GM21447 (cell line): Measurements from ENCODE around the gene ZFYVE28.

Experiments used
- ATAC-seq: cut with Tn5 transposase; IDR thresholded peaks from one replicate; pipeline ENCODE4 v1.9.1; 2021; ENCODE audit not compliant: unreplicated experiment

ZFYVE28 gene

GRCh38 chr4:2334826-2335728 is 83.4 kb downstream of the ZFYVE28 start:
- no peak for ATAC-seq

DNA sequence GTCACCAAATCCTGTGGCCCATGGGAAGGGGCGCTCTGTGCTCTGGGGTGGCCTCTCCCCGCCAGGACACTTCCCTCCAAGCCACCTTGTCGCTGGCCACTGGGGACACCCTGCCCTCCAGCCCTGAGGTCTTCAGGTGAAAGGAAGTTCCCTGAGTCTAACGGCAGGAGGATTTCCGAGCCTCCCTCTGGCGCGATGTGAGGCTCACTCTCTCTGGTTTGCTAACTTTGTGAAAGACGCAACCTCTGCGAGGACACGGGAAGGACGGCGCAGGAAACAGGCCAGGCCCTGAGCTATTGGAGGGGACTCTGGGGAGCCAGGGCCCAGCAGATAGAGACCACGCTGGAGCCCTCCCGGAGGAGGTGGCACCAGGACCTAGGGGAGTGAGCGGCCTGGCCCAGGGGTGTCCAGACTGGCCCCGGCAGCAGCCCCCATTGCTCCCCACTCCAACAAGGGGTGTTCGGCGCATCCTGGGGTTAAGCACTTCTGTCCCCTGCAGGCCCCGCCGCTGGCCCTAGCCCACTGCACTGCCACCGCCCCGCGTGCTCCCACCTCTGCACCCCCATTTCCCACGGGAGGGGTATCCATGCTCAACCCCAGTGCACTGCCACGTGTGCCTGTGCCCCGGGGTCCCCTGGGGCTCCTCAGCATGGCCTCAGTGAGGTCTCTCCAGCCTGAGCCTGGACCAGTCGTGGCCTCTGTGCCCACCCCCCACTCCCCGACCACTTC is 84.4 kb downstream of the ZFYVE28 start:
- ATAC-seq = no peak

DNA sequence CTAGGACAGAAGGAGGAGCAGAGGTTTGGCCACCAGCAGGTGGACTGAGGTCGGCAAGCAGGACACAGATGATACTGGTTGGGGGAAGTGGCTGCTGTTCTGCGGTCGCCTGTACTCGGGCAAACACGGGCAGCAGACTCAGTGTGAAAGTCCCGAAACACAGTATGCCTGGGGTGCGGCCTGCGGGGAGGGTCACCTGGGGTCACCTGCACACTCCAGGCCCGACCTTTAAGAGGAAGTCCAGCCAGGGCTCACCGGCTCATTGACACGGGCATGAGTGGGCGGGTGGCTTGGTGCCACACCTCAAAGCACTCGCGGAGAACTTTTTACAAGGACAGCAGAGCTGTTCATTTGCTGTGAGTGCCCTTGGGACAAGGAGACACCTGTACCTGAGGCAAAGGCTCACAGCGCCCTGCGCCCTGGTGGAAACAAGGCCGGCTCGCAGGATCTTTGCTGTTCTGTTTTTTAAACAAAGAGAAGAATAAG is 85.0 kb downstream of the ZFYVE28 start:
- peak; percentile 48 for ATAC-seq

- ATAC-seq = no peak
These were observed 85.5 kb downstream of the ZFYVE28 start for GRCh38 chr4:2332976-2333319.

DNA sequence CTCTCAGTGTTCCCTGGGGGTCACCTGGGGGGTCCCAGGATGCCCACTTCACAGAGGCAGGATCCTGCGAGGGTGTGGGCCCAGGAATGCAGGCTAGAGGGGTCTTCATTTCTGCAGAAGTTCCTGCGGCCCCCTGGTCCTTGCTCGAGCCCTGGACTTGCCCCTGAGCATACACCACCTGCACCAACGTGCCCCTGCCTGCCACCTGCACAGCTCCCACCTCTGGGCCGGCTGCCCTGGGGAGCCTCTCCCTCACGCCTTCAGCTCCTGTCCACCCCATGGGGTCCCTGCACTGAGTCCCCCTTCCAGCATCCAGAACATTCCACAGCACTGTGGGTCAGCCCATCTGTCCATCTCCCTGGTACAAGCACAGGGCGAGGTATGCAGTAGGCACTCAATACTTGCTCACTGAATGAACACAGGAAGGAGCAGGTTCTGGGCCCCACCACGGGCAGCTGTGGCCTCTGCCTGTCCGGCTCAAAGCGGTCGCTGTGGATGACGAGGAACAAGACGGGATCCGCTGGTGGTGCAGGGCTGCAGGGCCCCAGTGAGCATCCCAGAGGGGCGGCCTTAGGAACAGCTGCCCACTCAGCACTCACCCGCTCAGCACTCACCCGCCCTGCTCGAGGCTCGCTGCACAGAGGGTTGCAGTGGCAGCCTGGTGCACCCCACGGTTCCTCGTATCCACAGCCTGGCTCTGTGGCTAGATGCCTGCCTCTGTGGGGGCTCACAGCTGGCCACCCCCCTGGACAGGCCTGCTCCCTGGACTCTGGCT is 86.1 kb downstream of the ZFYVE28 start:
- ATAC-seq = no peak

DNA sequence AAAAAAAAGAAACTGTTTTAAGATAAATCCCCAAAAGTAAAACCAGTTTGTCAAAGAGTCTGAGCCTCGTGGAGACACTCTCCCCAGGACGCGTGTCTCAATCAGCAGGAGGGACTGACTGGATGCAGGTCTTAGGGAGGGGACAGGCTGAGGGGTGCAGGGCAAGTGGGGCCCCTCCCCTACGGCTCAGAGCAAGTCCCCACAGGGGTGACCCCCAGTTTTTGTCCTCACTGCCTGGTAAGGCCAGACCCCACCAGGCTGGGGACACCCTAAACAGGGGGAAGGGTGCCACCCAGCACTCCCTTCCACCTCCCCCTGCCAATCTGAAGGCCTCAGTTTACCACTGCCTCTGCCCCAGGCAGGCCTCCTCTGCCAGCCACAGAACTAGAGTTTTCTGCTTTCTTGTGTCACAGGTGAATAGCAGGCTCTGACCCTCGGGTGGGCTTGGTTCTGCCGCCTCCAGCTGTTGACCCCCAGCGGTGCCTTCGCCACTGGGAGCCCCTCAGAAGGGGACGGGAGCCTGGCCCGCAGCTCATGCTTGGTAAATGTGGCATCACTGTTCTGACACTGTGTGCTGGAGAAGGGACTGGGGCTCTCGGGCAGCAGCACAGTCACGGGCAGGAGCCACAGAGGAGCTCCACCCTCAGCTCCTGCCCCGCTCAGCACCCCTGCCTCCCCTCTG is 86.8 kb downstream of the ZFYVE28 start:
- no peak for ATAC-seq

DNA sequence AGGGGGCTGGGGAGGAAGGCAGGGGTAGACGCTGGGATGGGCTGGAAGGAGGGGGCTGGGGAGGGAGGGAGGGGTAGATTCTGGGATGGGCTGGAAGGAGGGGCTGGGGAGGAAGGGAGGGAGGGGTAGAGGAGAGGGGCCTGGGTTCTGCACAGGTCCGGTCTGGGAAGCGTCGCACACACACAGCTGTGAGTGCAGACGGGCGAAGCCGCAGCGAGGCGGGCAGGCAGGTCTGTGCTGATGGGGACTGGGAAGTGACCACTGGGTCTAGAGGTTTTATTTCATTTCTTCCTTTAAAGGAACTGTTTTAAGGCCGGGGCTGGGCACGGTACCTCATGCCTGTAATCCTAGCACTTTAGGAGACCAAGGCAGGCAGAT is 87.4 kb downstream of the ZFYVE28 start:
- ATAC-seq = no peak

GRCh38 chr4:2330091-2331042 is 88.1 kb downstream of the ZFYVE28 start:
- ATAC-seq = no peak

GRCh38 chr4:2327579-2327978 is 90.9 kb downstream of the ZFYVE28 start:
- ATAC-seq = no peak

DNA sequence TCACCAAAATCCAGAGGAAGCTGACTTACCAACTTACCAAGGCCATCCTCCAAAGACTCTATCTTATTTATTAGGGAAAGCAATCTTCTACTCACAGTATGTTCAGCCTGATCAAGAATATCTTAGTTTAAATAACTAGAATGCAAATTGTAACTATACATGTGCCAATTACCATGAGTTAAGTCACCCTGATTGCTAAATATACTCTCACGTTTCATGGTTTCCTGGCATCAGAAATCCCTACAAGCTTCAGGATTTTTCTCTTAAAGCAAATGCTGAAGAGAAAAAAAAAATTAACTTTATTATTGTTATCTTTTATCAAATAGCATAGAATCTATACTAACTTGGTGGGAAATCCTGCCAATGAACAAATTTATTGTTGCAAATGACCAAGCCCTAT is 93.6 kb downstream of the ZFYVE28 start:
- ATAC-seq = no peak

- ATAC-seq = no peak
These were observed 95.6 kb downstream of the ZFYVE28 start for GRCh38 chr4:2322841-2323240.

DNA sequence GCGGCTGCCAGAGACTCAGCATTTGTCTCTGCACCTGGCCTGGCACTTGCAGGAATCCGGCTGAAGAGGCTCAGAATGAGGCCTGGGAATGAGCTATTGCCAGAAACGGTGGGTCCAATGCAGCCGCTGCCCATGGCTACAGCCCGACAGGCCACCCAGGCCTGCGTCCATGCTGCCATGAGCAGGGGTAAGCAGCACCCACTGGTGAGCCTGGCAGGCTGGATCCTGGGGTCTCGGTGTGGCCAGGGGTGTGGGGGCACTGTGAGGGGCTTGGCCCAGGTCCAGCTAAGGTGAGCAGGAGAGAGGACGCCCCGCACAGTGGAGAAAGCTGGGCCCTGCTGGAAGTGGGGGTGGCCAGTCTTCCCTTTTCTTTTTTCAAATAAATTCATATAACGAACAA is 96.2 kb downstream of the ZFYVE28 start:
- no peak for ATAC-seq

- ATAC-seq = no peak
These were observed 96.9 kb downstream of the ZFYVE28 start for GRCh38 chr4:2321279-2322196.

GRCh38 chr4:2320746-2321145 is 97.7 kb downstream of the ZFYVE28 start:
- no peak for ATAC-seq

- ATAC-seq = no peak
These were observed 98.3 kb downstream of the ZFYVE28 start for GRCh38 chr4:2320152-2320551.

- ATAC-seq = no peak
These were observed 99.6 kb downstream of the ZFYVE28 start for GRCh38 chr4:2318885-2319284.

DNA sequence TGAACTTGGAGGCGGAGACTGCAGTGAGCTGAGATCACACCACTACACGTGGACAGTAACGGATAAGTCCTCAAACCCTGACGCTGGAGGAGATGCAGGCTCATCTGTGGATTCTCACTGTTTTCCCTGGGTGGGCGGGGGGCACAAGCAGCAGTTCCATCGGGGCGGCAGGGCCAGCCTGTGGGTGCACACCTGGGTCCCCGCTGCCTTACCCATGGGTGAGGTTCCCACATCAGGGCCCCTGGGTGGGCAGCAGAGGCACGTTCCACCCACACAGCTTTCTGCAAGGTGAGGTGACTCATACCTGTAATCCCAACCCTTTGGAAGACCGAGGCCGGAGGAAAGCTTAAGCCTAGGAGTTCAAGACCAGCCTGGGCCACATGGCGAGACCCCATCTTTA is 100.0 kb downstream of the ZFYVE28 start:
- no peak for ATAC-seq

- ATAC-seq = no peak
These were observed 105.1 kb downstream of the ZFYVE28 start for GRCh38 chr4:2313366-2313765.
